Fibroblast of the aortic adventitia (primary cell): ENCODE results near the gene ZNF30. TPM values are rescaled to one million over a fixed set of nuclear protein-coding genes. Genes with fewer than 3 reads are reported as not detected.
A peak's percentile ranks its signal among the peaks of the same experiment; 100 is the strongest.
"Not testable (repeated sequence)": the region's sequence is repeated elsewhere in the genome, so short reads cannot be mapped to it uniquely, and the experiment has no call there.

ENCODE experiments used
- DNase-seq: peaks from one replicate; pipeline ENCODE4 v3.0.0-alpha.2; 2010; ENCODE audit warnings: low read depth
- H3K4me3 ChIP-seq: 2 replicates; pipeline ENCODE4 v1.5.1; 2011; ENCODE audit warnings: low read depth, mild to moderate bottlenecking, control low read depth, low read length, moderate library complexity
- CTCF ChIP-seq: IDR thresholded peaks from 2 replicates; pipeline ENCODE4 v1.5.1; 2011; ENCODE audit warnings: mild to moderate bottlenecking, low read length, control low read depth, inconsistent platforms; ENCODE audit not compliant: insufficient read depth
- total RNA-seq: library from RNA; depleted of rRNA; stranded (reverse); fragments of >200 nt; gene quantifications from 2 replicates; pipeline ENCODE4 v1.2.3, GENCODE V29; 2012; ENCODE audit warnings: low replicate concordance

The ZNF30 gene
- total RNA-seq, 1 donor, result 1.9 TPM

- no peak overlapping the region for H3K4me3 ChIP-seq
- no peak for DNase-seq
- no peak for TF ChIP-seq CTCF
These were observed 21.8 kb upstream of the ZNF30 start for GRCh38 chr19:34904664-34905527.

GRCh38 chr19:34910770-34911169 lies 15.9 kb upstream of the ZNF30 start:
- no peak for DNase-seq
- H3K4me3 ChIP-seq, result no peak overlapping the region
- TF ChIP-seq CTCF, result no peak

- not testable (repeated sequence) for H3K4me3 ChIP-seq, DNase-seq
These were observed 9.6 kb upstream of the ZNF30 start for GRCh38 chr19:34917144-34917543.

GRCh38 chr19:34918190-34918589 lies 8.5 kb upstream of the ZNF30 start:
- no peak for TF ChIP-seq CTCF
- H3K4me3 ChIP-seq, result no peak overlapping the region
- no peak for DNase-seq

- not testable (repeated sequence) for H3K4me3 ChIP-seq, DNase-seq
These were observed 6.5 kb upstream of the ZNF30 start for GRCh38 chr19:34920090-34920786.

GRCh38 chr19:34925278-34925855 lies 1.3 kb upstream of the ZNF30 start:
- no peak for TF ChIP-seq CTCF
- no peak for DNase-seq
- no peak overlapping the region for H3K4me3 ChIP-seq

GRCh38 chr19:34926361-34926684 lies 380 bp upstream of the ZNF30 start:
- TF ChIP-seq CTCF, result no peak
- H3K4me3 ChIP-seq, result peak overlapping the region; percentile 79
- DNase-seq, result no peak

GRCh38 chr19:34932494-34932893 lies 5.8 kb downstream of the ZNF30 start:
- TF ChIP-seq CTCF, result no peak
- no peak overlapping the region for H3K4me3 ChIP-seq
- DNase-seq, result no peak
